PC-3 (cell line): Measurements from ENCODE around the gene LTBP4. TPM values are rescaled to one million over a fixed set of nuclear protein-coding genes. Genes with fewer than 3 reads are reported as not detected.

Experiments
- ATAC-seq: fragments of 200-7000 bp; cut with Tn5 transposase; 2 replicates; pipeline ENCODE4 v1.9.1; 2020; ENCODE audit warnings: mild to moderate bottlenecking, moderate library complexity
- BruUV-seq: library from RNA; stranded (reverse); fragments of 400-500 nt; replicated peaks from 2 replicates; lab custom pipeline; 2021; lab: Mats Ljungman, UMichigan
- CTCF ChIA-PET: fragments of 300-600 bp; sonication (Branson Sonifier 250); formaldehyde crosslinking; loops from one replicate; lab custom pipeline; 2022; ENCODE audit warnings: antibody characterized with exemption; lab: Charles Lee
- POLR2A ChIA-PET: fragments of 300-600 bp; sonication (Branson Sonifier 250); formaldehyde crosslinking; loops from one replicate; lab custom pipeline; 2022; ENCODE audit warnings: antibody characterized with exemption; ENCODE audit not compliant: unreplicated experiment; lab: Charles Lee
- DNase-seq: peaks from one replicate; pipeline ENCODE4 v3.0.0-alpha.2; 2015
- H2AFZ ChIP-seq: fragments of 300-600 bp; sonication (generic); 2 replicates; pipeline ENCODE4 v1.6.0; 2016; ENCODE audit warnings: antibody characterized with exemption, low read length
- H3F3A ChIP-seq: fragments of 300-600 bp; sonication (generic); one replicate; pipeline ENCODE4 v1.6.0; 2017; ENCODE audit warnings: antibody characterized with exemption, low read length, control low read depth, mild to moderate bottlenecking; ENCODE audit not compliant: unreplicated experiment
- H3K27ac ChIP-seq: fragments of 300-600 bp; sonication (generic); 2 replicates; pipeline ENCODE4 v1.5.1; 2016; ENCODE audit warnings: mild to moderate bottlenecking, low read length
- H3K27me3 ChIP-seq: fragments of 300-600 bp; sonication (generic); 2 replicates; pipeline ENCODE4 v1.6.1; 2016; ENCODE audit warnings: low read length, mixed read lengths
- H3K36me3 ChIP-seq: fragments of 300-600 bp; sonication (generic); 2 replicates; pipeline ENCODE4 v1.6.1; 2016; ENCODE audit warnings: low read depth, mixed run types, low read length, mixed read lengths
- H3K4me1 ChIP-seq: fragments of 300-600 bp; sonication (generic); 2 replicates; pipeline ENCODE4 v1.5.1; 2016; ENCODE audit warnings: low read length; ENCODE audit not compliant: insufficient read depth
- H3K4me2 ChIP-seq: fragments of 300-600 bp; sonication (generic); 2 replicates; pipeline ENCODE4 v1.6.0; 2016; ENCODE audit warnings: low read length
- H3K4me3 ChIP-seq: fragments of 300-600 bp; sonication (generic); 2 replicates; pipeline ENCODE4 v1.5.1; 2016; ENCODE audit warnings: mild to moderate bottlenecking, low read length, mixed read lengths
- H3K79me2 ChIP-seq: fragments of 300-600 bp; sonication (generic); 2 replicates; pipeline ENCODE4 v1.6.1; 2017; ENCODE audit warnings: low read length, mixed read lengths
- H3K9ac ChIP-seq: fragments of 300-600 bp; sonication (generic); 2 replicates; pipeline ENCODE4 v1.6.0; 2016; ENCODE audit warnings: mild to moderate bottlenecking, low read length
- H3K9me2 ChIP-seq: fragments of 300-600 bp; sonication (generic); replicated peaks from 2 replicates; pipeline ENCODE4 v1.6.1; 2016; ENCODE audit warnings: mixed run types, low read length, mixed read lengths
- H3K9me3 ChIP-seq: fragments of 300-600 bp; sonication (generic); 2 replicates; pipeline ENCODE4 v1.6.1; 2016; ENCODE audit warnings: low read length, mixed read lengths
- H4K20me1 ChIP-seq: fragments of 300-600 bp; sonication (generic); 2 replicates; pipeline ENCODE4 v1.6.1; 2016; ENCODE audit warnings: low read length, mixed read lengths
- CTCF ChIP-seq: fragments of 300-600 bp; sonication (generic); conservative IDR thresholded peaks from 2 replicates; pipeline ENCODE4 v1.5.1; 2017; ENCODE audit warnings: antibody characterized with exemption, low read depth, mild to moderate bottlenecking, low read length
- EZH2 ChIP-seq: fragments of 300-600 bp; sonication (generic); IDR thresholded peaks from one replicate; pipeline ENCODE4 v1.6.1; 2017; ENCODE audit warnings: antibody characterized with exemption, mild to moderate bottlenecking, low read length; ENCODE audit not compliant: unreplicated experiment
- EZH2phosphoT487 ChIP-seq: fragments of 300-600 bp; sonication (generic); IDR thresholded peaks from 2 replicates; pipeline ENCODE4 v1.6.1; 2018; ENCODE audit warnings: mild to moderate bottlenecking, antibody characterized with exemption, low read length, borderline replicate concordance
- intact Hi-C: fragments of 100-400 bp; cut with micrococcal nuclease; formaldehyde crosslinking; loops from 2 replicates; pipeline ENCODE4 v1.9.0; 2023
- total RNA-seq: library from RNA; depleted of rRNA; stranded (reverse); fragments of >200 nt; gene quantifications from 2 replicates; pipeline ENCODE4 v1.2.3, GENCODE V29; 2014

LTBP4 gene
- total RNA-seq, 1 experiment from 2014 or later = 8.9 TPM

- intact Hi-C loops = loop anchor here (5.0 to 10.0 kb wide), 3 partner anchors 54 to 154 kb away; partner anchors contain the start of genes COQ8B, EGLN2 and ITPKC
- H3K36me3 ChIP-seq = no peaks in the 10 kb centered on the region
- POLR2A ChIA-PET = interaction anchor here (0.6 kb wide), 1 partner anchor 13 kb away, joined by 5 read pairs; no protein-coding TSS in a partner anchor
- H3K27me3 ChIP-seq = no peaks in the 10 kb centered on the region
- no peaks in the 10 kb centered on the region for H3K9me2 ChIP-seq
- no peaks in the 10 kb centered on the region for H3F3A ChIP-seq
- peak overlapping the region; percentile 76 for H3K9ac ChIP-seq
- H3K4me1 ChIP-seq = peaks cover 19% of the 10 kb centered on the region
- H3K9me3 ChIP-seq = no peaks in the 10 kb centered on the region
- H3K27ac ChIP-seq = peak overlapping the region; percentile 47
- H3K79me2 ChIP-seq = no peaks in the 10 kb centered on the region
- CTCF ChIA-PET = interaction anchor here (0.6 kb wide), 2 partner anchors 17 to 39 kb away, joined by 3 read pairs; no protein-coding TSS in a partner anchor
- no TSS peak for BruUV-seq
- peak overlapping the region; percentile 97 for H2AFZ ChIP-seq
- H3K4me3 ChIP-seq = peak overlapping the region; percentile 82
- peak overlapping the region; percentile 97 for H3K4me2 ChIP-seq
- no peaks in the 10 kb centered on the region for H4K20me1 ChIP-seq
- peak; percentile 82 for DNase-seq
- ATAC-seq = peak; percentile 78
- no peak; the same call in 1 of the 2 replicates for TF ChIP-seq EZH2phosphoT487
- TF ChIP-seq CTCF = peak; percentile 84; the same call in 1 of the 2 replicates
- no peak for TF ChIP-seq EZH2
These were observed 61.9 kb downstream of the LTBP4 start for GRCh38 chr19:40662925-40663694.

DNA sequence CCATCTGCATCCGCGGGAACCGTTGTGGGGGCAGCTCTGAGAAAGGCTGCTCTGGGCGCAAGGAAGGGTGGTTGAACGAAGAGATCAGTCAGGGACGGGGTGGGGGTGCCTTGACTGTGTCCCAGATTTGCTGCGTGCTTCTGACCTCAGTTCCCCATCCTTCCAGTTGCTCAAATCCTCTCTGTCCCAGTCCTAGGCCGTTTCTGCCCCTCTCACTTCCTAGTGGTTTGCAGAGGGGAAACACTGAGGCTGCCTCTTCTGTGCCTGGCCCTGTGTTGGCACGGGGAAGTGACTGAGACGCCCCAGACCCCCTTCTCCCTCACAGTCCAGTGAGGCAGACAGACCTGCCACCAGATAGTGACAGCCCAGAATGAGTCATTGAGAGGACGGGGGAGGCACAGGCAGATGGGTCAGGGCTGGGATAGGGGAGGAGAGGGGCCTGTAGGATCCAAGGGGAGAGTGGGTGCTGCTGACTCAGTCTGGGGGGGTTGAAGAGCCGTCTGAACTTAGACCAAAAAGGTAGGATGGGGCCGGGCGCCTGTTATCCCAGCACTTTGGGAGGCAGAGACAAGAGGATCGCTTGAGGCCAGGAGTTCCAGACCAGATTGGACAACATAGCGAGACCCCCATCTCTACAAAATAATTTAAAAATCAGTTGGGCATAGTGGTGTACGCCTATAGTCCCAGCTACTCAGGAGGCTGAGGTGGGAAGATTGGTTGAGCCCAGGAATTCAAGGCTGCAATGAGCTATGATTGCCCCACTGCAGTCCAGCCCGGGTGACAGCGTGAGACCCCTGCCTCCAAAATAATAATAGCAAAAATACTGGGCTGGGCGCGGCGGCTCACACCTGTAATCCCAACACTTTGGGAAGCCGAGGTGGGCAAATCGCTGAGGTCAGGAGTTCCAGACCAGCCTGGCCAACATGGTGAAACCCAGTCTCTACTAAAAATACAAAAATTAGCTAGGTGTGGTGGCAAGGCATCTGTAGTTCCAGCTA is 62.8 kb downstream of the LTBP4 start:
- H3K79me2 ChIP-seq = no peaks in the 10 kb centered on the region
- no peak overlapping the region for H3K9ac ChIP-seq
- TF ChIP-seq EZH2phosphoT487 (no peak), CTCF (no peak), EZH2 (no peak)
- H2AFZ ChIP-seq = peak overlapping the region; percentile 97
- no peaks in the 10 kb centered on the region for H3F3A ChIP-seq
- no peaks in the 10 kb centered on the region for H3K9me3 ChIP-seq
- no peak overlapping the region for H3K27ac ChIP-seq
- BruUV-seq = no TSS peak
- DNase-seq (peak; percentile 26), ATAC-seq (no peak)
- peak overlapping the region; percentile 97 for H3K4me2 ChIP-seq
- ChIA-PET CTCF (interaction anchor here (0.6 kb wide), 1 partner anchor 17 kb away, joined by 3 read pairs; no protein-coding TSS in a partner anchor), POLR2A (interaction anchor here (0.6 kb wide), 1 partner anchor 14 kb away, joined by 5 read pairs; no protein-coding TSS in a partner anchor)
- H3K4me3 ChIP-seq = peak overlapping the region; percentile 82
- H3K36me3 ChIP-seq = peaks cover 5% of the 10 kb centered on the region; the same call in 1 of the 2 replicates
- no peaks in the 10 kb centered on the region for H4K20me1 ChIP-seq
- no peaks in the 10 kb centered on the region for H3K9me2 ChIP-seq
- H3K27me3 ChIP-seq = no peaks in the 10 kb centered on the region
- intact Hi-C loops = loop anchor here (5.0 to 10.0 kb wide), 3 partner anchors 53 to 153 kb away; partner anchors contain the start of genes COQ8B, EGLN2 and ITPKC
- H3K4me1 ChIP-seq = peaks cover 19% of the 10 kb centered on the region
